SK-N-SH treated with all-trans-retinoic acid at 6 μM for 48 hours (cell line): Measurements from ENCODE around the gene OR10A3.

ENCODE experiments used
- ATAC-seq: fragments of 200-7000 bp; cut with Tn5 transposase; 3 replicates; pipeline ENCODE4 v1.9.1; 2020; ENCODE audit warnings: mild to moderate bottlenecking, moderate library complexity
- ARNTL ChIP-seq: fragments of 450-650 bp; formaldehyde crosslinking; IDR thresholded peaks from 2 replicates; pipeline ENCODE4 v1.5.0; 2020; ENCODE audit warnings: low read depth, mild to moderate bottlenecking, moderate library complexity, borderline replicate concordance
- BACH2 ChIP-seq: fragments of 250-450 bp; sonication (Bioruptor Pico); IDR thresholded peaks from 2 replicates; pipeline ENCODE4 v1.9.0; 2021; ENCODE audit warnings: mild to moderate bottlenecking, borderline replicate concordance
- CREB5 ChIP-seq: fragments of 250-450 bp; sonication (Bioruptor Pico); IDR thresholded peaks from 2 replicates; pipeline ENCODE4 v1.5.1; 2020; ENCODE audit warnings: low read depth, mild to moderate bottlenecking, moderate library complexity
- CSDC2 ChIP-seq: fragments of 250-450 bp; sonication (Bioruptor Pico); IDR thresholded peaks from 2 replicates; pipeline ENCODE4 v1.5.0; 2020; ENCODE audit warnings: mild to moderate bottlenecking, moderate library complexity
- CSRNP3 ChIP-seq: fragments of 250-450 bp; sonication (Bioruptor Pico); IDR thresholded peaks from 2 replicates; pipeline ENCODE4 v1.5.1; 2021; ENCODE audit warnings: mild to moderate bottlenecking, moderate library complexity
- ESRRG ChIP-seq: fragments of 250-450 bp; sonication (Bioruptor Pico); IDR thresholded peaks from 2 replicates; pipeline ENCODE4 v1.6.1; 2021; ENCODE audit warnings: mild to moderate bottlenecking
- GLIS3 ChIP-seq: fragments of 250-450 bp; sonication (Bioruptor Pico); IDR thresholded peaks from 2 replicates; pipeline ENCODE4 v1.5.0; 2020; ENCODE audit warnings: mild to moderate bottlenecking, moderate library complexity
- ISL1 ChIP-seq: fragments of 250-450 bp; sonication (Bioruptor Pico); IDR thresholded peaks from 2 replicates; pipeline ENCODE4 v2.1.2; 2022; ENCODE audit warnings: mild to moderate bottlenecking, moderate library complexity
- OSR1 ChIP-seq: fragments of 250-450 bp; sonication (Bioruptor Pico); IDR thresholded peaks from 2 replicates; pipeline ENCODE4 v1.8.0; 2022; ENCODE audit warnings: moderate library complexity, mild to moderate bottlenecking, inconsistent platforms
- PATZ1 ChIP-seq: fragments of 250-450 bp; sonication (Bioruptor Pico); IDR thresholded peaks from 2 replicates; pipeline ENCODE4 v1.8.0; 2020; ENCODE audit warnings: mild to moderate bottlenecking, moderate library complexity, borderline replicate concordance
- POU6F1 ChIP-seq: fragments of 250-450 bp; sonication (Bioruptor Pico); IDR thresholded peaks from 2 replicates; pipeline ENCODE4 v1.8.0; 2021; ENCODE audit warnings: low read depth, mild to moderate bottlenecking, moderate library complexity, borderline replicate concordance
- PPARA ChIP-seq: fragments of 250-450 bp; sonication (Bioruptor Pico); IDR thresholded peaks from 2 replicates; pipeline ENCODE4 v1.5.0; 2020; ENCODE audit warnings: mild to moderate bottlenecking, borderline replicate concordance
- RARB ChIP-seq: fragments of 250-450 bp; sonication (Bioruptor Pico); IDR thresholded peaks from 2 replicates; pipeline ENCODE4 v1.8.0; 2021; ENCODE audit warnings: mild to moderate bottlenecking, moderate library complexity
- TCF4 ChIP-seq: fragments of 250-450 bp; sonication (Bioruptor Pico); IDR thresholded peaks from 2 replicates; pipeline ENCODE4 v1.8.0; 2021; ENCODE audit warnings: mild to moderate bottlenecking, moderate library complexity, borderline replicate concordance
- TOX ChIP-seq: fragments of 250-450 bp; sonication (Bioruptor Pico); IDR thresholded peaks from 2 replicates; pipeline ENCODE4 v1.8.0; 2021; ENCODE audit warnings: mild to moderate bottlenecking, moderate library complexity, borderline replicate concordance
- TSHZ2 ChIP-seq: fragments of 250-450 bp; sonication (Bioruptor Pico); IDR thresholded peaks from 2 replicates; pipeline ENCODE4 v1.5.0; 2020; ENCODE audit warnings: mild to moderate bottlenecking, moderate library complexity
- ZC3H10 ChIP-seq: fragments of 250-450 bp; sonication (Bioruptor Pico); IDR thresholded peaks from 2 replicates; pipeline ENCODE4 v1.5.1; 2021; ENCODE audit warnings: mild to moderate bottlenecking, moderate library complexity
- ZFP30 ChIP-seq: fragments of 450-650 bp; formaldehyde crosslinking; IDR thresholded peaks from 2 replicates; pipeline ENCODE4 v1.5.0; 2022; ENCODE audit warnings: mild to moderate bottlenecking, moderate library complexity
- ZNF565 ChIP-seq: fragments of 450-650 bp; formaldehyde crosslinking; conservative IDR thresholded peaks from 2 replicates; pipeline ENCODE4 v1.5.0; 2020; ENCODE audit warnings: low read depth, mild to moderate bottlenecking, moderate library complexity
- ZNF70 ChIP-seq: fragments of 450-650 bp; formaldehyde crosslinking; IDR thresholded peaks from 2 replicates; pipeline ENCODE4 v1.5.0; 2020; ENCODE audit warnings: mild to moderate bottlenecking, moderate library complexity
- ZNF8 ChIP-seq: fragments of 450-650 bp; formaldehyde crosslinking; IDR thresholded peaks from 2 replicates; pipeline ENCODE4 v1.5.0; 2020; ENCODE audit warnings: mild to moderate bottlenecking, moderate library complexity

The OR10A3 gene

GRCh38 chr11:7941608-7942007 lies at the start of gene OR10A3:
TSS of gene OR10A3 (minus strand) at chr11:7941708. CDS start at chr11:7939520, 2,188 bp downstream.
- no peak for ATAC-seq
- TF ChIP-seq ISL1 (no peak), OSR1 (no peak), ARNTL (CRISPR knock-in tag) (no peak), CREB5 (no peak), GLIS3 (CRISPR knock-in tag) (no peak), TSHZ2 (CRISPR knock-in tag) (no peak), PATZ1 (CRISPR knock-in tag) (no peak), ZFP30 (CRISPR knock-in tag) (no peak), ZNF565 (CRISPR knock-in tag) (no peak), CSDC2 (no peak), BACH2 (CRISPR knock-in tag) (no peak), ZNF70 (CRISPR knock-in tag) (no peak), PPARA (CRISPR knock-in tag) (no peak), ESRRG (CRISPR knock-in tag) (no peak), CSRNP3 (no peak), POU6F1 (CRISPR knock-in tag) (no peak), TCF4 (no peak), ZNF8 (CRISPR knock-in tag) (no peak), RARB (CRISPR knock-in tag) (no peak), TOX (CRISPR knock-in tag) (no peak)

GRCh38 chr11:7987560-7987883 lies 46.0 kb upstream of the OR10A3 start:
- ATAC-seq: peak; percentile 49

- peak; percentile 100 for ATAC-seq
- TF ChIP-seq ZNF8 (CRISPR knock-in tag): no peak
- TF ChIP-seq ZC3H10: no peak
- peak; percentile 36; the same call in 1 of the 2 replicates for TF ChIP-seq POU6F1 (CRISPR knock-in tag)
- TF ChIP-seq ZNF70 (CRISPR knock-in tag): peak; percentile 97
These were observed 45.5 kb upstream of the OR10A3 start, which contains the start of gene EIF3F for GRCh38 chr11:7986768-7987559. TSS of gene EIF3F (plus strand) at chr11:7987337. CDS start at chr11:7987353, 16 bp downstream.
